Activated CD4-positive, alpha-beta T cell treated with anti-CD3 and anti-CD28 coated beads, Interleukin-2, amount 10 ng/mL, durations not matched to agents 7 days and 5 days (primary cell): Measurements from ENCODE around the gene MID1. TPM values are rescaled to one million over a fixed set of nuclear protein-coding genes. Genes with fewer than 3 reads are reported as not detected.

ENCODE experiments used
- CTCF ChIA-PET: fragments of 350-600 bp; sonication (Branson Sonifier 250); formaldehyde crosslinking; loops from one replicate; lab custom pipeline; 2021; ENCODE audit warnings: antibody characterized with exemption; lab: Charles Lee
- POLR2A ChIA-PET: fragments of 350-600 bp; sonication (Branson Sonifier 250); formaldehyde crosslinking; loops from one replicate; lab custom pipeline; 2021; ENCODE audit warnings: antibody characterized with exemption; lab: Charles Lee
- DNase-seq: peaks from one replicate; pipeline ENCODE4 v3.0.0-alpha.2; 2020
- H3K27ac Mint-ChIP-seq: one replicate; pipeline ENCODE4 v1.8.0; 2021; ENCODE audit warnings: mild to moderate bottlenecking, moderate library complexity, mixed read lengths
- H3K27me3 Mint-ChIP-seq: one replicate; pipeline ENCODE4 v1.8.0; 2021; ENCODE audit warnings: mixed read lengths
- H3K36me3 Mint-ChIP-seq: one replicate; pipeline ENCODE4 v1.8.0; 2021; ENCODE audit warnings: low read depth, mixed read lengths
- H3K4me1 Mint-ChIP-seq: one replicate; pipeline ENCODE4 v1.8.0; 2021; ENCODE audit warnings: mixed read lengths
- H3K4me3 Mint-ChIP-seq: one replicate; pipeline ENCODE4 v1.8.0; 2021; ENCODE audit warnings: mild to moderate bottlenecking, moderate library complexity, mixed read lengths
- H3K9me3 Mint-ChIP-seq: one replicate; pipeline ENCODE4 v1.8.0; 2021; ENCODE audit warnings: mixed read lengths
- total RNA-seq, 2 experiments: library from RNA; stranded (reverse); gene quantifications; one replicate each; pipeline ENCODE4 v1.2.3, GENCODE V29; 2021

The MID1 gene
- total RNA-seq, 2 experiments from 2014 or later = 0.22 to 0.23 TPM

GRCh38 chrX:10483191-10483831, 137.1 kb downstream of the MID1 start:
- ChIA-PET CTCF (no interaction called here), POLR2A (no interaction called here)
- no peaks in the 10 kb centered on the region for H3K9me3 Mint-ChIP-seq

DNA sequence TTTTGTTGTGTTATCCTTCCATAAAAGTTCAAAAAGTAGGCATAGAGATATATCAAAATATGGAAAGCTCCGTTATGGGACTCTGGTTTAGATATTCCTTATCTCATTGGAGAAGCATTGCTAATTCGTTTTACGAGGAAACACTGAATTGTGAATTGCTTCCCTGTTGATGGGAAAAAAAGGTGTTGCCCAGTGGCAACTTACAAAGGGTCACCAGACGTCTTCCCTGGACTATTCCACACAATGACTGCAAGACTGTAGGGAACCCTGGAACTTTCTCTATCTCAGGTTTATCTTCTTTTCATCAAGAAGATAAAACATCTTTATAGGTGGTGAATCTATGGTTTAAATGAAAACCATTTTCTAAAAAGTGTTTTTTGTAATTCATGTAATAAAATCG, 137.7 kb downstream of the MID1 start:
- no peaks in the 10 kb centered on the region for H3K36me3 Mint-ChIP-seq
- no peaks in the 10 kb centered on the region for H3K9me3 Mint-ChIP-seq
- no peak for DNase-seq
- H3K4me3 Mint-ChIP-seq = no peak overlapping the region
- ChIA-PET POLR2A (no interaction called here), CTCF (no interaction called here)
- H3K27me3 Mint-ChIP-seq = no peaks in the 10 kb centered on the region
- no peaks in the 10 kb centered on the region for H3K4me1 Mint-ChIP-seq
- no peak overlapping the region for H3K27ac Mint-ChIP-seq

More at GRCh38 chrX:10483191-10483831, 137.1 kb downstream of the MID1 start:
- H3K27ac Mint-ChIP-seq = no peak overlapping the region
- no peaks in the 10 kb centered on the region for H3K36me3 Mint-ChIP-seq
- DNase-seq = no peak
- H3K4me3 Mint-ChIP-seq = no peak overlapping the region
- H3K4me1 Mint-ChIP-seq = no peaks in the 10 kb centered on the region
- H3K27me3 Mint-ChIP-seq = no peaks in the 10 kb centered on the region

DNA sequence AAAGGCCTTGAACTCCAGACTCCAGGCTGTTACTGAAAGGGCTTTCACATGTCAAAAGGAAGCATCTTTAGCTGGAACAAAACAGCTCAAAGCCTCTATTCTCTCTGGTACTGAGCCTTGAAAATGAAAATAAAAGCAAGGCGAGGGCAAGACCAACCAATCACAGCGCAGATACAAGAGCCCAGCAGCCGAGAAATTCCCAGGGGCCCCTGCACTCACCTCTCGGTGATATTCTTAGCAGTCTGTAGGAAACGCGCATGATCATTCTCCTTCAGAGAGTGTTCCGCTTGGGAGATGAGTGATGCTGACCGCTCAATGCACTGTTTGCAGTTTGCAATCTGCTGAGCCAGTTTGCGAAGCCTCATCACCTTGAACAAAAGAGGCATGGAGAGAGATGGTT, 138.1 kb downstream of the MID1 start:
- no peak for DNase-seq
- H3K9me3 Mint-ChIP-seq = no peaks in the 10 kb centered on the region
- no peak overlapping the region for H3K27ac Mint-ChIP-seq
- POLR2A ChIA-PET = no interaction called here
- no peaks in the 10 kb centered on the region for H3K36me3 Mint-ChIP-seq
- no peak overlapping the region for H3K4me3 Mint-ChIP-seq
- no peaks in the 10 kb centered on the region for H3K27me3 Mint-ChIP-seq
- no peaks in the 10 kb centered on the region for H3K4me1 Mint-ChIP-seq
- CTCF ChIA-PET = no interaction called here

DNA sequence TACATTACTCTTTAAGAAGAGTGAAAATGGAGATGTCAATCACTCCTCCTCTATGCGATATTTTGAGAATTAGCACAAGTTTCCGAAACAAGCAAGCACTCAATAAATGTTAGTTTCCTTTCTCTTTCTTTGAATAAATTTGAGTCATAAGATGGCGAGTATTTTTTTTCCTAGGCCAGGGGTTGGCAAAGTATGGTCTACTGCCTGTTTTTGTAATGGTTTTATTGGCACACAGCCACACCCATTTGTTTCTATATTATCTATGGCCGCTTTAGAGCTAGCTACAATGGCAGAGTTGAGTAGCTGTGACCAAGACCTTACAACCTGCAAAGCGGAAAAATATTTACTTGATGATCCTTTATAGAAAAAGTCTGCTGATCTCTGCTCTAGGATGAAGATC, 139.5 kb downstream of the MID1 start:
- CTCF ChIA-PET = interaction anchor here (0.6 kb wide), 1 partner anchor 85 kb away, joined by 3 read pairs; no protein-coding TSS in a partner anchor
- POLR2A ChIA-PET = no interaction called here
- no peak for DNase-seq
- no peaks in the 10 kb centered on the region for H3K9me3 Mint-ChIP-seq
- no peak overlapping the region for H3K4me3 Mint-ChIP-seq
- H3K27ac Mint-ChIP-seq = no peak overlapping the region
- no peaks in the 10 kb centered on the region for H3K27me3 Mint-ChIP-seq
- no peaks in the 10 kb centered on the region for H3K4me1 Mint-ChIP-seq
- H3K36me3 Mint-ChIP-seq = no peaks in the 10 kb centered on the region

- POLR2A ChIA-PET = no interaction called here
- no peaks in the 10 kb centered on the region for H3K9me3 Mint-ChIP-seq
- no peak overlapping the region for H3K27ac Mint-ChIP-seq
Observed at GRCh38 chrX:10479508-10479907, 140.9 kb downstream of the MID1 start.

GRCh38 chrX:10477525-10477924, 142.9 kb downstream of the MID1 start:
- Mint-ChIP-seq H3K4me3 (no peak overlapping the region), H3K4me1 (no peaks in the 10 kb centered on the region), H3K9me3 (no peaks in the 10 kb centered on the region), H3K27me3 (no peaks in the 10 kb centered on the region), H3K36me3 (no peaks in the 10 kb centered on the region), H3K27ac (no peak overlapping the region)
- ChIA-PET CTCF (no interaction called here), POLR2A (no interaction called here)
- DNase-seq = no peak

More at GRCh38 chrX:10479508-10479907, 140.9 kb downstream of the MID1 start:
- no peak for DNase-seq
- H3K36me3 Mint-ChIP-seq = no peaks in the 10 kb centered on the region
- no peak overlapping the region for H3K4me3 Mint-ChIP-seq
- CTCF ChIA-PET = interaction anchor here (1.2 kb wide), 1 partner anchor 270 kb away, joined by 3 read pairs; no protein-coding TSS in a partner anchor
- no peaks in the 10 kb centered on the region for H3K4me1 Mint-ChIP-seq
- H3K27me3 Mint-ChIP-seq = no peaks in the 10 kb centered on the region

GRCh38 chrX:10474913-10475568, 145.3 kb downstream of the MID1 start:
- Mint-ChIP-seq H3K36me3 (no peaks in the 10 kb centered on the region), H3K4me3 (no peak overlapping the region), H3K27me3 (no peaks in the 10 kb centered on the region), H3K27ac (no peak overlapping the region), H3K9me3 (no peaks in the 10 kb centered on the region), H3K4me1 (no peaks in the 10 kb centered on the region)
- POLR2A ChIA-PET = no interaction called here
- DNase-seq = no peak
- CTCF ChIA-PET = no interaction called here

DNA sequence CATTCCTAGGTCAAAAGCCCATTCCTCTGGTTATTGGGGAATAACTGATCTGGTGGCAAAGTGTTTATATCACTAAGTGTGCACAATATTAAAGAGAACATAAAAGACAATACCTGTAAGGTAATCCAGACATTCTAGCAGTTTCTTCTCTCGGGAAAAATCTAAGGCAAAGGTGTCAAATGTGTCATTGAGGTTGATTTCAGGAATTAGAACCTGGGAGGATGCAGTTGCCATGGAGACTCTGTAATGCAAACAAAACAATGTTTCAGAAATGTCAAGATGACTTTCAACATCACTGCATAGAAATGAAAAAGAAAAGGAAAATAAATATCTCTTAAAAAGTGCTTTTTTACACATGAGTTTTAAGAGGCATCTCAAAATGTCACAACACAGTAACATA, 145.9 kb downstream of the MID1 start:
- no peak overlapping the region for H3K27ac Mint-ChIP-seq
- no peaks in the 10 kb centered on the region for H3K4me1 Mint-ChIP-seq
- POLR2A ChIA-PET = no interaction called here
- H3K9me3 Mint-ChIP-seq = no peaks in the 10 kb centered on the region
- H3K4me3 Mint-ChIP-seq = no peak overlapping the region
- DNase-seq = no peak
- H3K27me3 Mint-ChIP-seq = no peaks in the 10 kb centered on the region
- CTCF ChIA-PET = no interaction called here
- no peaks in the 10 kb centered on the region for H3K36me3 Mint-ChIP-seq

GRCh38 chrX:10471418-10471817, 149.0 kb downstream of the MID1 start:
- no peaks in the 10 kb centered on the region for H3K36me3 Mint-ChIP-seq
- no peak overlapping the region for H3K27ac Mint-ChIP-seq
- DNase-seq = no peak
- no peaks in the 10 kb centered on the region for H3K4me1 Mint-ChIP-seq
- no peak overlapping the region for H3K4me3 Mint-ChIP-seq
- POLR2A ChIA-PET = no interaction called here
- H3K9me3 Mint-ChIP-seq = no peaks in the 10 kb centered on the region
- H3K27me3 Mint-ChIP-seq = no peaks in the 10 kb centered on the region
- CTCF ChIA-PET = no interaction called here

DNA sequence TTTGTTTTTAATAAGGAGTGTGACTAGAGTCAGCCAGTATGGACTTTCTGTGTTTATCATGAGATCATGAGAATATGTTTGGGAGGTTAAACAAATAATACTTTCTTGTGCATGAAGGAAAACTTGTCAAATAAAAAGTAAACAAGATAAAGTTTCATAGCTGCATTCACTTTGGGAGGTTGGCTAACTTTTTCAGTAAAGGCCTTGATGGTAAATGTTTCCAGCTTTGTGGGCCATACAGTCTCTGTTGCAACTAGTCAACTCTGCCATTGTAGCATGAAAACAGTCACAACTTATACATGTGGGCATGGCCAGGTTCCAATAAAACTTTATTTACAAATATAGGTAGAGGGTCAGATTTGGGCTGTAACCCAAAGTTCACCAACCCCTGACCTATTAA, 150.4 kb downstream of the MID1 start:
- Mint-ChIP-seq H3K36me3 (no peaks in the 10 kb centered on the region), H3K9me3 (no peaks in the 10 kb centered on the region), H3K4me3 (no peak overlapping the region), H3K27me3 (no peaks in the 10 kb centered on the region), H3K27ac (no peak overlapping the region), H3K4me1 (no peaks in the 10 kb centered on the region)
- ChIA-PET CTCF (no interaction called here), POLR2A (no interaction called here)
- DNase-seq = no peak

- Mint-ChIP-seq H3K4me3 (no peak overlapping the region), H3K36me3 (no peaks in the 10 kb centered on the region), H3K9me3 (no peaks in the 10 kb centered on the region), H3K4me1 (no peaks in the 10 kb centered on the region), H3K27ac (no peak overlapping the region), H3K27me3 (no peaks in the 10 kb centered on the region)
- ChIA-PET CTCF (no interaction called here), POLR2A (no interaction called here)
- DNase-seq = no peak
Observed at GRCh38 chrX:10467793-10468192, 152.6 kb downstream of the MID1 start.

GRCh38 chrX:10465254-10465653, 155.1 kb downstream of the MID1 start:
- Mint-ChIP-seq H3K4me3 (no peak overlapping the region), H3K27me3 (no peaks in the 10 kb centered on the region), H3K36me3 (no peaks in the 10 kb centered on the region), H3K27ac (no peak overlapping the region), H3K4me1 (no peaks in the 10 kb centered on the region), H3K9me3 (no peaks in the 10 kb centered on the region)
- CTCF ChIA-PET = no interaction called here
- POLR2A ChIA-PET = no interaction called here
- no peak for DNase-seq

GRCh38 chrX:10457092-10457491, 163.3 kb downstream of the MID1 start:
- no peak overlapping the region for H3K4me3 Mint-ChIP-seq
- DNase-seq = no peak
- H3K9me3 Mint-ChIP-seq = peaks cover 2% of the 10 kb centered on the region
- no peaks in the 10 kb centered on the region for H3K36me3 Mint-ChIP-seq
- no peak overlapping the region for H3K27ac Mint-ChIP-seq
- ChIA-PET CTCF (no interaction called here), POLR2A (no interaction called here)
- no peaks in the 10 kb centered on the region for H3K27me3 Mint-ChIP-seq
- H3K4me1 Mint-ChIP-seq = no peaks in the 10 kb centered on the region

GRCh38 chrX:10453945-10454344, 166.4 kb downstream of the MID1 start:
- Mint-ChIP-seq H3K4me1 (no peaks in the 10 kb centered on the region), H3K27me3 (no peaks in the 10 kb centered on the region), H3K36me3 (no peaks in the 10 kb centered on the region), H3K4me3 (no peak overlapping the region), H3K9me3 (peaks cover 2% of the 10 kb centered on the region), H3K27ac (no peak overlapping the region)
- ChIA-PET CTCF (no interaction called here), POLR2A (no interaction called here)
- no peak for DNase-seq
